ENCODE measurements around the gene PAK4. TPM values are rescaled to one million over a fixed set of nuclear protein-coding genes. Genes with fewer than 3 reads are reported as not detected.
A peak's percentile ranks its signal among the peaks of the same experiment; 100 is the strongest.
"Not testable (repeated sequence)": the region's sequence is repeated elsewhere in the genome, so short reads cannot be mapped to it uniquely, and the experiment has no call there.

The PAK4 gene
- total RNA-seq, 1 donor from 2014 or later: 14.0 TPM

DNA sequence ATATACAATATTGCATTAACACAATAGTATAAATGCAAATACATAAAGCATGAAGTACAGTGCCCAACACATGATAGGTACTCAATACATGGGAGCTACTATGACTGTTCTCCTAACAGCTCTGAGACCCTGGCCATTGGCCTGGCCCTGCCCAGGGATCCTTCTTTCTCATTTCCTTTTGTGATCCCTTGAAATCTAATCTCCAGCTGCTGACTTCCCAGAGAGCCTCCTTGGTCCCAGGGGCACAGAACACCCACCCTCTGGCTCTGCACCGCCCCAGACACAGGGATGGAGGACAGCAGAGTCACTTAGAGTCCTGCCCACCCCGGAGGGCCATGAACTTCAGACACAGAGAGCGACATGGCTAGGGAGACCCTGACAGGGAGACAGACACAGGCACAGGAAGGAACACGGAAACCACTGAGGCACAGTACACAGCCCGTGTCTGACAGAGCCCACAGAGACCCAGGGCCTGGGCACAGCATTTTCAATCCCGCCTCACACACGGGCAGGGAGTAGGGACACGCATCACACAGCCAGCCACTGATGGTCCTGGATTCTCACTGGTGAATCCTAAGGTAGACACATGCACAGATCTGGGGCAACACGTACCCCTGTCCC is 82.7 kb downstream of the PAK4 start:
- intact Hi-C loops (cut with DNase I): no loop called here

DNA sequence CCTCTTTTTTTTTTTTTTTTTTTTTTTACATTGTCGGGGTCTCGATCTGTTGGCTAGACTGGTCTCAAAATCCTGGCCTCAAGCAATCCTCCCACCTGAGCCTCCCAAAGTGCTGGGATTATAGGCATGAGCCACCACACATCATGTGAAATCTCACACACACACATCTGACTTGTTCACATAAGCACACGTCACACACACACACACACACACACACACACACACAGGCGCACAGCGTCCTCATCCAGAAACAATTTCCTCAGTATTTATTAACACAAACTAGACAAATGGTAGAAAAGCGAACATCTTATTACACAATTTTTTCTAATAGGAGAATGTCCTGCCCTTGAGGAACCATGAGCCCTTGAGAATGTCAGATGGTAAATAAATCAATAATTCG is 83.6 kb downstream of the PAK4 start:
- ATAC-seq (ENCODE audit: poor library complexity) (no peak), DNase-seq (no peak)
- intact Hi-C loops (cut with DNase I): no loop called here

More for the DNA sequence above, 82.7 kb downstream of the PAK4 start:
- ATAC-seq (ENCODE audit: poor library complexity) (no peak), DNase-seq (no peak)

- ATAC-seq (ENCODE audit: poor library complexity) (no peak), DNase-seq (no peak)
- intact Hi-C loops (cut with DNase I): no loop called here
These were observed 86.3 kb downstream of the PAK4 start for GRCh38 chr19:39211731-39212374.

DNA sequence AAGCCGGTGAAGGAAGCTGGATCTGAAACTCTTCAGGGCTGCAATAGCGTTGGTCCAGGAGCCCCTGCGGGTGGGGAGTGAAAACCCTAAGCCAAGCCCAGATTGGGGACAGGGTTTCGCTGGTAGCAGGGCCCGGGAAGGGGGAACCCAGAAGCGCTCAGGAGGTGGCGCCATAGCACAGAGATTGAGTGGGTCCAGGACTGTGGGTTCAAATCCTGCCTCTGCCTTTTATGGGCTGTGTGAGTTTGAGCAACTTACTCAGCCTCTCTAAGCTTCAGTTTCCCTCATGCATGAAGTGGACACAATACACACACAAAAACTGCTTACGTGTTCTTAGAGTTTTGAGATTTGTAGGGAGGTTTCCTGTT is 86.8 kb downstream of the PAK4 start:
- peak; percentile 54 for DNase-seq
- ATAC-seq (ENCODE audit: poor library complexity): peak; percentile 38
- intact Hi-C loops (cut with DNase I): no loop called here

- DNase-seq; intact Hi-C loops (cut with DNase I); ATAC-seq (ENCODE audit: poor library complexity): not testable (repeated sequence)
These were observed 89.7 kb downstream of the PAK4 start for GRCh38 chr19:39215323-39215722.

DNA sequence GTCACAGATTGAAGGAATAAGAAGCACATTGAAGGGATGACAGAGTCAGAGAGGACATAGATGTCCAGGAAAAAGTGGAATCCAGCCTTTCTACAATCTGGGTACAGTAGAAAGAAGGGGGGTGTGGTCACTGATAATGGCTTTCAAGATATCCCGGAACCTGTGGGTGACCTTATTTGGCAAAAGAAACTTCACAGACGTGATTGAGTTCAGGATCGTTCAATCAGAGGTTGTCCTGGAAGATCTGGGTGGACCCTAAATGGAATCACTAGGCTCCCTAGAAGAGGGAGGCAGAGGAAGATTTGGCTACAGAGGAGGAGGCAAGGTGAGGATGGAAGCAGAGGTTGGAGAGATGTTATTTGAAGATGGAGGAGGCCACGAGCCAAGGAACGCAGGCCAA is 91.5 kb downstream of the PAK4 start:
- intact Hi-C loops (cut with DNase I): no loop called here
- ATAC-seq (ENCODE audit: poor library complexity) (no peak), DNase-seq (no peak)

GRCh38 chr19:39218230-39219007 is 92.8 kb downstream of the PAK4 start:
- intact Hi-C loops (cut with DNase I): no loop called here
- DNase-seq: no peak
- ATAC-seq (ENCODE audit: poor library complexity): no peak

GRCh38 chr19:39219108-39219507 is 93.5 kb downstream of the PAK4 start:
- ATAC-seq (ENCODE audit: poor library complexity); DNase-seq; intact Hi-C loops (cut with DNase I): not testable (repeated sequence)

GRCh38 chr19:39223703-39224279 is 98.2 kb downstream of the PAK4 start:
- no peak for DNase-seq
- ATAC-seq (ENCODE audit: poor library complexity): no peak
- intact Hi-C loops (cut with DNase I): no loop called here

DNA sequence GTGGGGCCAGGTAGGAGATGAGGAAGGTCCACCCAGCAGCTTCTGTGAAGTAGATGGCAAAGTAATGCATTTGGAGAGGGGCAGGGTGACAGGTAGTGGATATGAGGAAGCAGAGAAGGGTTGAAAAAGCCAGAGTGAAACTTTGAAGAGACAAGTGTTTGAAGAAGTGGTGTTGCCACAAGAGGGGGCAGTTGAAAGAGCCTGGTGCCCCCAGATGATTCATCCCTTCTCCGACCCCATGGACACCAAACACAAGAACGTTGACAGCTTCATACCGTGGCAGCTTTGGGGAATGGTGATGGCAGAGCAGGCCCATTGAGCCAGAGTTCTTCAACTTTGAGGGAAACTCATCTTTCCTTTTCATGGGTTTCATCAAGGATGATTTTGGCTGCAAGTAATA is 99.3 kb downstream of the PAK4 start:
- intact Hi-C loops (cut with DNase I): no loop called here
- ATAC-seq (ENCODE audit: poor library complexity): no peak
- no peak for DNase-seq

Other genes with a start within 250 kb of the PAK4 start
- 6.3 TPM for gene RINL, start 247.5 kb upstream of the PAK4 start, total RNA-seq
- gene SIRT2, start 226.2 kb upstream of the PAK4 start, total RNA-seq: 96.2 TPM
- gene NFKBIB, start 225.8 kb upstream of the PAK4 start, total RNA-seq: 14.5 TPM
- gene CCER2, start 213.6 kb upstream of the PAK4 start, total RNA-seq: not detected
- 14.5 TPM for gene SARS2, start 195.0 kb upstream of the PAK4 start, total RNA-seq
- gene MRPS12, start 194.8 kb upstream of the PAK4 start, total RNA-seq: 74.3 TPM
- gene FBXO17, start 150.0 kb upstream of the PAK4 start, total RNA-seq: 1.7 TPM
- 13.0 TPM for gene FBXO27, start 93.2 kb upstream of the PAK4 start, total RNA-seq
- gene ACP7, start 41.4 kb upstream of the PAK4 start, total RNA-seq: not detected
- not detected for gene NCCRP1, start 71.2 kb downstream of the PAK4 start, total RNA-seq
- gene SYCN, start 78.5 kb downstream of the PAK4 start, total RNA-seq: not detected
- gene IFNL3, start 119.2 kb downstream of the PAK4 start, total RNA-seq: not detected
- gene IFNL4, start 123.1 kb downstream of the PAK4 start, total RNA-seq: not detected
- not detected for gene IFNL2, start 142.6 kb downstream of the PAK4 start, total RNA-seq
- not detected for gene IFNL1, start 170.6 kb downstream of the PAK4 start, total RNA-seq
- gene LRFN1, start 195.1 kb downstream of the PAK4 start, total RNA-seq: 0.40 TPM
- 17.1 TPM for gene GMFG, start 210.3 kb downstream of the PAK4 start, total RNA-seq
- 43.1 TPM for gene SAMD4B, start 216.6 kb downstream of the PAK4 start, total RNA-seq

Measured in Right ventricle myocardium superior (tissue), 1 donor.